Ovary (tissue), 9 donors: ENCODE results near the gene MYO9B. TPM values are rescaled to one million over a fixed set of nuclear protein-coding genes. Genes with fewer than 3 reads are reported as not detected.

ENCODE experiments used
- DNase-seq, 5 donors: peaks; one replicate each; pipeline ENCODE4 v3.0.0-alpha.2; 2019 to 2020
- H3K27ac ChIP-seq, 2 donors: fragments of 200-600 bp; one replicate each; pipeline versions ENCODE4 v1.5.1 to v1.8.0; 2019 to 2022
- H3K27me3 ChIP-seq: fragments of 200-600 bp; one replicate; pipeline ENCODE4 v1.8.0; 2022
- H3K36me3 ChIP-seq: fragments of 200-600 bp; sonication (generic); one replicate; pipeline ENCODE4 v1.5.1; 2019
- H3K4me1 ChIP-seq: one replicate; pipeline ENCODE4 v1.8.1; 2013; ENCODE audit warnings: mild to moderate bottlenecking, moderate library complexity; ENCODE audit not compliant: insufficient read depth
- H3K4me3 ChIP-seq: fragments of 200-600 bp; sonication (generic); one replicate; pipeline ENCODE4 v1.5.1; 2017
- H3K9me3 ChIP-seq, 2 donors: fragments of 200-600 bp in 1 of 2; sonication (generic) in 1 of 2; one replicate each; pipeline versions ENCODE4 v1.5.1 to v1.8.1; 2013 to 2019; ENCODE audit warnings: mild to moderate bottlenecking in 1 of 2, moderate library complexity in 1 of 2
- EP300 ChIP-seq: sonication (generic); formaldehyde crosslinking; IDR thresholded peaks from one replicate; pipeline ENCODE4 v1.6.1; 2017; ENCODE audit warnings: antibody characterized with exemption
- POLR2A ChIP-seq: fragments of 450-650 bp; IDR thresholded peaks from one replicate; pipeline ENCODE4 v1.6.1; 2017; ENCODE audit warnings: antibody characterized with exemption, mild to moderate bottlenecking, moderate library complexity
- WGBS, 3 donors: extraction: QIAGEN DNeasy Blood & Tissue Kit in 1 of 3; methylation state at CpG; one replicate each; pipeline versions ENCODE4 v1.1.5 to v1.1.7; 2013 to 2017; 5-methylcytosine and 5-hydroxymethylcytosine counted together
- intact Hi-C, 4 donors: fragments of 100-400 bp; cut with DNase I; formaldehyde crosslinking; loops; one replicate each; pipeline versions ENCODE4 v1.11.0 to v1.15.1; 2022 to 2023
- polyA plus RNA-seq, 2 donors: library from polyadenylated mRNA; stranded (reverse); fragments of 200-250 nt in 1 of 2; fragments of 350-450 nt in 1 of 2; fragmentation: Illumina TruSeq in 1 of 2; extraction: RNeasy Lipid Tissue Mini Kit (QIAGEN cat#74804) in 1 of 2; gene quantifications; one replicate each; pipeline ENCODE4 v1.2.3, GENCODE V29; 2013 to 2014
- total RNA-seq, 7 donors: library from RNA; depleted of rRNA in 2 of 7; stranded (reverse); fragments of >200 nt in 2 of 7; fragmentation: NEBNext Ultra II Directional in 3 of 7; extraction: Animal tissue kit (Norgen Biotek cat#: 25700) in 3 of 7; gene quantifications; one replicate each; pipeline versions ENCODE4 v1.1.0 to v1.2.4, GENCODE V29; 2016 to 2023
- TF ChIP-seq, protein P1 (sequence below), 3 donors: fragments of 450-650 bp in 2 of 3; fragments of 200-600 bp in 1 of 3; IDR thresholded peaks; one replicate each; pipeline versions ENCODE4 v1.5.1 to v1.8.0; 2016 to 2022; ENCODE audit warnings: antibody characterized with exemption in 3 of 3, mild to moderate bottlenecking in 1 of 3
- donor health status: DM: no; HTN: no; CAD: no; lungs with moderate emphysema.
- donor health status: DM: no; HTN: no; CAD: no.
- donor health status: Bipolar disorder and iron deficiency.
- donor health status: DM: yes; HTN: yes; CAD: no.
- donor health status: DM: no; HTN: no; CAD: no.
- donor health status: DM: yes; HTN: yes; CAD: no.

Gene MYO9B
- total and polyA plus RNA-seq, 9 donors, result 17.9 to 56.3 (median 34.1) TPM

GRCh38 chr19:17229890-17230289, 154.3 kb downstream of the MYO9B start:
- Histone ChIP-seq H3K4me3 (no peak overlapping the region), H3K4me1 (peaks cover 4% of the 10 kb centered on the region), H3K9me3 (no peaks in the 10 kb centered on the region), H3K36me3 (no peaks in the 10 kb centered on the region), H3K27me3 (no peaks in the 10 kb centered on the region), H3K27ac (no peak overlapping the region)
- intact Hi-C loops, result no loop called here
- no peak for DNase-seq
- 84 to 92% (median 91%) methylated on average over 3 of the region's 3 CpGs for WGBS, 3 donors
- no peak for TF ChIP-seq EP300
- TF ChIP-seq, protein P1, sequence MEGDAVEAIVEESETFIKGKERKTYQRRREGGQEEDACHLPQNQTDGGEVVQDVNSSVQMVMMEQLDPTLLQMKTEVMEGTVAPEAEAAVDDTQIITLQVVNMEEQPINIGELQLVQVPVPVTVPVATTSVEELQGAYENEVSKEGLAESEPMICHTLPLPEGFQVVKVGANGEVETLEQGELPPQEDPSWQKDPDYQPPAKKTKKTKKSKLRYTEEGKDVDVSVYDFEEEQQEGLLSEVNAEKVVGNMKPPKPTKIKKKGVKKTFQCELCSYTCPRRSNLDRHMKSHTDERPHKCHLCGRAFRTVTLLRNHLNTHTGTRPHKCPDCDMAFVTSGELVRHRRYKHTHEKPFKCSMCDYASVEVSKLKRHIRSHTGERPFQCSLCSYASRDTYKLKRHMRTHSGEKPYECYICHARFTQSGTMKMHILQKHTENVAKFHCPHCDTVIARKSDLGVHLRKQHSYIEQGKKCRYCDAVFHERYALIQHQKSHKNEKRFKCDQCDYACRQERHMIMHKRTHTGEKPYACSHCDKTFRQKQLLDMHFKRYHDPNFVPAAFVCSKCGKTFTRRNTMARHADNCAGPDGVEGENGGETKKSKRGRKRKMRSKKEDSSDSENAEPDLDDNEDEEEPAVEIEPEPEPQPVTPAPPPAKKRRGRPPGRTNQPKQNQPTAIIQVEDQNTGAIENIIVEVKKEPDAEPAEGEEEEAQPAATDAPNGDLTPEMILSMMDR (IDR thresholded peaks at IDR 0.05), result no peak
- TF ChIP-seq POLR2A, result no peak

GRCh38 chr19:17232258-17232657, 156.7 kb downstream of the MYO9B start:
- intact Hi-C loops, result no loop called here
- H3K36me3 ChIP-seq, result no peaks in the 10 kb centered on the region
- H3K27me3 ChIP-seq, result no peaks in the 10 kb centered on the region
- DNase-seq, result no peak
- WGBS, 3 donors, result 81 to 86% (median 85%) methylated on average over 25 of the region's 25 CpGs
- no peak overlapping the region for H3K27ac ChIP-seq
- TF ChIP-seq, protein P1 (IDR thresholded peaks at IDR 0.05), result no peak
- TF ChIP-seq EP300 (no peak), POLR2A (no peak)
- H3K9me3 ChIP-seq, result no peaks in the 10 kb centered on the region
- peaks cover 4% of the 10 kb centered on the region for H3K4me1 ChIP-seq
- no peak overlapping the region for H3K4me3 ChIP-seq

DNA sequence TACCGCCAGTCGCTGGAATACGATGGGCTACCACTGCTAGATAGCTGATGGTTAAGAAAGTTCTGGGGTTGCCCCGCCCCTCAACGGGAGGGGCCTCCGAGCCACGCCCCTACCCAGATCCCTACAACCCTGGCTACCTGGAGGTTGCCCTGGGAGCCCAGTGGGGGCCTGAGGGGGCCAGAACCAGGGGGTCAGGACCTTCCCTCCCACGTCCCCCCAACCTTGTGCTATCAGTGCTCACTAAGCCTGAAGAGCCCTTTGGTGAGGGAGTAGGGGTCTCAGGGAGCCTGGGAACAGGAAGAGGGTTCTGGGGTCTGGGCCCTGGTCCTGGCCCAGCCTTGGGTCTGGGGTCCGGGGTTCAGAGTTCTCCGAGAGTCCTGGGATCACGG, 159.3 kb downstream of the MYO9B start:
- intact Hi-C loops, result no loop called here
- H3K27me3 ChIP-seq, result no peaks in the 10 kb centered on the region
- no peaks in the 10 kb centered on the region for H3K9me3 ChIP-seq
- H3K36me3 ChIP-seq, result no peaks in the 10 kb centered on the region
- 18 to 24% (median 19%) methylated on average over 11 of the region's 11 CpGs for WGBS, 3 donors
- H3K4me3 ChIP-seq, result peak overlapping the region; percentile 21
- DNase-seq, result peak in 4 of 5 donors; percentile 58 to 82 (median 76)
- peaks cover 4% of the 10 kb centered on the region for H3K4me1 ChIP-seq
- TF ChIP-seq EP300 (no peak), POLR2A (no peak)
- TF ChIP-seq, protein P1 (IDR thresholded peaks at IDR 0.05), result no peak
- H3K27ac ChIP-seq, result peak overlapping the region; percentile 63 to 74

- TF ChIP-seq EP300, result no peak
- TF ChIP-seq POLR2A, result no peak
- TF ChIP-seq, protein P1 (IDR thresholded peaks at IDR 0.05), result peak in 2 of 3 donors; percentile 57 to 63
- intact Hi-C loops, result no loop called here
- H3K4me3 ChIP-seq, result peak overlapping the region; percentile 21
- 2 to 9% (median 3%) methylated on average over 9 to 80 of the region's 80 CpGs for WGBS, 3 donors
- H3K27me3 ChIP-seq, result no peaks in the 10 kb centered on the region
- peaks cover 4% of the 10 kb centered on the region for H3K4me1 ChIP-seq
- peak; percentile 71 to 84 (median 77) for DNase-seq
- H3K36me3 ChIP-seq, result no peaks in the 10 kb centered on the region
- H3K9me3 ChIP-seq, result no peaks in the 10 kb centered on the region
- peak overlapping the region; percentile 63 to 74 for H3K27ac ChIP-seq
Observed at GRCh38 chr19:17235300-17235970, 159.9 kb downstream of the MYO9B start.
